Activated effector memory CD4-positive, alpha-beta T cell treated with anti-CD3 and anti-CD28 coated beads, Interleukin-2, amount 50 U/mL, for 16 hours (primary cell): Measurements from ENCODE around the gene CELA3A.
"Not testable (repeated sequence)": the region's sequence is repeated elsewhere in the genome, so short reads cannot be mapped to it uniquely, and the experiment has no call there.

Experiments used
- DNase-seq: peaks from one replicate; pipeline ENCODE4 v3.0.0-alpha.2; 2020

Gene CELA3A, protein sequence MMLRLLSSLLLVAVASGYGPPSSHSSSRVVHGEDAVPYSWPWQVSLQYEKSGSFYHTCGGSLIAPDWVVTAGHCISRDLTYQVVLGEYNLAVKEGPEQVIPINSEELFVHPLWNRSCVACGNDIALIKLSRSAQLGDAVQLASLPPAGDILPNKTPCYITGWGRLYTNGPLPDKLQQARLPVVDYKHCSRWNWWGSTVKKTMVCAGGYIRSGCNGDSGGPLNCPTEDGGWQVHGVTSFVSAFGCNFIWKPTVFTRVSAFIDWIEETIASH

DNA sequence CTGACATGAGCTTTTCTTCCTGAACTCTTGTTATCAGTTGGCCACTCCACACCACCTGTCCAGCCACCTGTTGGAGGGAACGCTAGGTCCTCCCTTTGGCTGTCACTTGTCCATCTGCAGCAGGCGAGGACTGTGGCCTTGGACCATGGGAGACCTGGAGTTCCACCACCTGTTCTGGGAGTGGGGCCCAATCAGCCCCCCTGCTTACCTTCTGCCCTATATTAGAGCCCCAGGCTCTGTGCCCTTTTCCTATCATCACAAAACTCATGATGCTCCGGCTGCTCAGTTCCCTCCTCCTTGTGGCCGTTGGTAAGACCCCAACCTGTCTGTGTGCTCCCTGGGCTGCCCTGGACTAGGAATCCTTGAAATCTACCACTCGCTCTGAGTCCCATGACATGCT is at the start of gene CELA3A:
CELA3A (plus strand) TSS at position 249 of the 400 bp plus-strand sequence; CDS start at position 267, 18 bp downstream.
- DNase-seq, result no peak

DNA sequence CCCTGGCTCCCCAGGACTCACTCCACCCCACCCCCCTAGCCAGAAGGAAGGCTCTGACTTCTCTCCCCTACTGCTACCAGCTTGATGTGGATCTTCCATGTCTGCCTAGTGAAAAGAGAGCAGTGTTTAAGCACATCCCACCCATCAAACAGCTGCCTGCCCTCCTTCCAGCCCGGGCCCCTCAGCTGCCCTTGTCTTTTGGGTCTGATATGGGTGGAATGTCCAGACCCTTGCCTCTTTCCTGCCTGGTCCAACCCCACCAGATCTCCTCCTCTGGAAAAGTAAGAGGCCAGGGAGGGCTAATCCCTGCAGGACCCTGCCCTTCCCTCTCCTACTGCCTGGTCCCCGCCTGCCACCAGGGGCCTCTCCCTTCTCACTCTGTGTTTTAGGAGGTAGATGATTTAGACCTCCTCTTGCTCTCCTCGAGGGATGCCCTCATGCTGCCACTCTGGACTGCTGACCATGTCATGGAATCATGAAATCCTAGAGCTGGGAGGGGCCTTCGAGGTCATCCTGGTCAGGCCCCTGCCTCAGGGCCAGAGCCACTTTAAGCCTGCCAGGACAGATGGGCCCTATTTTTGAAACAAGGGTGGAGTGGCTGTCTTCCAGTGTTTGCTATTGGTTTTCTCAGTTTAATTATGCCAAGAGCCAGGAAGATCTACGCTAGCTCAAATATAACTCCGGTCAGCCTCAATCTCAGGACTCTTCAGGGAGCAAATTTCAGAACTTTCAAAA is 48.5 kb upstream of the CELA3A start:
- no peak for DNase-seq

DNA sequence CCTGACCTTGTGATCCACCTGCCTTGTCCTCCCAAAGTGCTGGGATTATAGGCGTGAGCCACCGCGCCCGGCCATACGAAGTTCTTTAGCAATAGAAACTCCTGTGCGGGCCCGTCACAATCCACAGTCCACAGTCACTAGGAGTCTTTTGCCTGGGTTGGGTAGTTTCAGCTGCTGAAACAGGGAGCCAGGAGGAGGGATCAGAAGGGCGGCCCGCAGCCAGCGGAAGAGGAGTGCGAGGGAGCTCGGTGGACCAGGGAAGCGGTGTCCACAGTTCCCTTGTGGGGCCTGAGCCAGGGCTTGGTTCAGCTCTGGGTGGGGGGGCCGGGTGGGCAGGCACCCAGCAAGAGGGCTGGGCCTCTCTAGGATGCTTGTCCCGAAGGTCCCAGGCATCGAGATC is 46.4 kb upstream of the CELA3A start:
- DNase-seq, result no peak

DNA sequence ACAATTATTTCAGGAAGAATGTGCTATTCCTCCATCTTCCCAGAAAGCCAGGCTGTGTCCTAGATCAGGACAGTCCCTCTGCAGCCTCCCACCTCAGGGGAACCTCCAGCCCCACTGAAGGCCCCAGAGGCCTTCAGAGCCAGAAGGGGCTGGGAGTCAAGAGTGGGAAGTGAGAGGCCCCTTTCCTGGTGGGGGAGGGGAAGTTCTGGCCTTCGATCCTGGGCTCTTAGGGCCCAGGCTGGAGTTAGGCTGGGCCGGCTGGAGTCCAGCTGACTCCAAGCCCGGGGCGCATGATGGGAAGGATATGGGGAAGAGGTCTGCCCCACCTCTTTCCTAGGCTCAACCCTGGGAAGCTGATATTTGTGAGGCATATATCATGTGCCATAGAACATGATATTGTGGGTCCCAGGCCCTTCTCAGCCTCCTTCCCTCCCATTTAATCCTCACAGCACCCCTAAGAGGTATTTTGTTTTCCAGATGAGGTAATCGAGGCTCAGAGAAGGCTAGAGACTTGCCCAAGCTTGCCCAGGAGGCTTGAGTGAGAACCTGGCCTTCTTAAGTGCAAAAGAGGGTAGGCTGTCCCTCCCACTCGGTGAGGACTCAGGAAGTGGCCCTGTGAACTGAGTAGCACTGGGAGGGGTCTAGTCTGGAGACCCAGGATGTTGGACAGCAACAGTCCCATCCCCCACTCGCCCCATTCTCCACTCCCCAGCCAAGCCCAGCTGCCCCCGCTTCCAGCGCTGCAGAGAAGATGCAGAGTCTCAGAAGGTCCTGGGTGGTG is 45.8 kb upstream of the CELA3A start:
- no peak for DNase-seq

DNA sequence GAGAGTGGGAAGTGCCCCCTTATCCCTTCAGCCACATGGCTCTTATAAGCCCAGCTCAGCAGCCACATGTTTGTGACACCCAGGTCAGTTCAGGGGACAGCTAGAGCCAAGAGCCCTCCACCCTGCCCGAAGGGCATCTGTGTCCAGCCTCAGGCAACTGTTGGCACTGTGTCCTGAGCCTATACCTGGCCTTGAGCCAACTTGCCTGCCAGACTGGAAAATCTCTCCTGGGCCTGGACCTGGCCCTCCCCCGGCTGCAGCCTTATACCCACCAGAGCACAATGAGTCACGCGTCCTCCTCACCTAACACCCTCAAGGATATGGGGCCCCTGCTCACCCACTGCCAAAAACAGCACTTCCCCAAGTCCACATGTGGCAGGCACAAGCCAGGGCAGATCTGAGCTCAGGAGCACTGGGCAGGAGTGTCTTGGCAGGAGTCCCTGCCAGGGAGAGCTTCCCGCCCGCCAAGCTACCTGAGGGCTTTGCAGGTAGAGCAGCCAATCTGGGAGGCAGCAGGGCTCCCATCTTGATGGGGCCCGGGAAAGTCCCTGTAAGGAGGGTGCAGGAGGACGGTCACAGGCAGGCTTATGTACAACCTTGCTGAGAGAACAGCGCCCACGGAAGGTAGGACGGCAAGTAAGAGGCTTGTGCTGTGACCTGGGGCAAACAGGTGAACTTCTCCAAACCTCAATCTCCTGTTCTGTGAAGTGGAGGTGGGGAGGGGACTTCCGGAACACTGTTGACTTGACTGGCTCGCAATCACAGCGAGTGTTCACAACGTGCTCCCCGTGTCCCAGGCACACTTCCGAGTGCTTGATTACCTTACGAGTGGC is 44.5 kb upstream of the CELA3A start:
- peak; percentile 80 for DNase-seq

DNA sequence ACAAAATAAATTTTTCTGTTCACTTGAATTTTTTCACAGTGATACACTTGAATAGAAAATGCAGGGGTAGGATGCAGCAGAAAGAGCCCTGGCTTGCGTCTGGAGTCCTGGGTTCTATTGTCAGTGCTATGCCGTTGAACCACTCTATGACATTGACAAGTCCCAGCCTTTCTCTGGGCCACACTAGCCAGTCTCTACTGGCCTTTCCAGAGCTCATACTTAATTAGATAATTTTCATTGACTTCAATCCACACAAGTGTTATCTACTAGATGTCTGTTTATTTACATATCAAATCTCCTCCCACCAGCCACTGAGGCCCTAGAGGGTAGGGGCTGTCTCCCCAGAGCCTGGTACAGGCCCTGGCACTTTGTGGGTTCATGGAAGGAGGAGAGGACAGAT is 40.1 kb upstream of the CELA3A start:
- no peak for DNase-seq

DNA sequence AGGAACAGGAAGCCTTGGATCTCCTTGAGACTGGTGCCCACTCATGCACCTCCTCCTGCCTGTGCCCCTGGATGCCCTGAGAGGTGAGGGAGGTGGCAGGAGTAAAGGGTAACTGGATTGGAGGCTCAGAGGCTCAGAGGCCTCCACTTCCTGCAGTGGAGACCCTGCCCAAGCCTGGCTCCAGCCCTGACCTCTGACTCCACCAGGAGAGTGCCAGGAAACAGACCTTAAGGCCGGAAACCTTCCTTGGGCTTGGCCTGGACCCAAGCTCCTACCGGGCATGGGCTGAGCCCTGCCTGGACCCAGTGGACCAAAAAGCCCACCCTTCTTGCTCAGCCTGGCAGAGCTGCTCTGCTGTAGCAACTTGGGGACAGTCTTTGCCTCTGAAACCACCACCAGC is 39.7 kb upstream of the CELA3A start:
- DNase-seq, result no peak

DNA sequence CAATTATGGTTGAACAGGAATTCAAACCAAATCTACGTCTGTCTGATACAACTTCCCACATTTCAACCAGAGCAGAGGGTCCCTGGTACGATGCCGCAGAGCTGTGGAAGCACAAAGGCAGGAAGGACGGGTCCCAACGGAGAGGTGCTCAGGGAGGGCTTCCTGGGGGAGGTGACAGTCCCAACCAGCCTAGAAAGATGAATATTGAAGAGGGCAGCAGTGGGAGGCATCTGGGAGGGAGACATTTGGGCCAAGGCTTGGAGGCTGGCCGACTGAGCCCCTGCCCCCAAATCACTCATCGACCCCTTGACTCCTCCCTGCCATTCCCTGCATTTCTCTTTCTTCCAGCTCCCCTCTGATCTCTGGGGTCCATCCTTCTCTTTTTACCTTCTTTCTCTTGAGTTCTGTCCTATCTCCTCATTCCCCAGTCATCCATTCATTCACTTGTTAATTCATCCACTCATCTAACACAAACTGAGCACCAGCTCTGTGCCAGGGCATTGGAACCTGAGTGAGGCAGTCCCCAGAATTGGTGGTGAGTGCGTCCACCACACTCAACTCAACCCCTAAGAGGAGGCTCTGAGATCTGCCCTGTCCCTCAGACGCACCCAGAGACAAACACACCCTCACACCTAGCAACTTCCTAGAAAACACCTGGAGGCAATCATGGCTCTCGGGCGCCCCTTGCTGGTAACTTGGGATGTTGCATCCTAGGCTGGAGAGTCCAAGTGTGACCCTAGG is 37.8 kb upstream of the CELA3A start:
- peak; percentile 92 for DNase-seq

DNA sequence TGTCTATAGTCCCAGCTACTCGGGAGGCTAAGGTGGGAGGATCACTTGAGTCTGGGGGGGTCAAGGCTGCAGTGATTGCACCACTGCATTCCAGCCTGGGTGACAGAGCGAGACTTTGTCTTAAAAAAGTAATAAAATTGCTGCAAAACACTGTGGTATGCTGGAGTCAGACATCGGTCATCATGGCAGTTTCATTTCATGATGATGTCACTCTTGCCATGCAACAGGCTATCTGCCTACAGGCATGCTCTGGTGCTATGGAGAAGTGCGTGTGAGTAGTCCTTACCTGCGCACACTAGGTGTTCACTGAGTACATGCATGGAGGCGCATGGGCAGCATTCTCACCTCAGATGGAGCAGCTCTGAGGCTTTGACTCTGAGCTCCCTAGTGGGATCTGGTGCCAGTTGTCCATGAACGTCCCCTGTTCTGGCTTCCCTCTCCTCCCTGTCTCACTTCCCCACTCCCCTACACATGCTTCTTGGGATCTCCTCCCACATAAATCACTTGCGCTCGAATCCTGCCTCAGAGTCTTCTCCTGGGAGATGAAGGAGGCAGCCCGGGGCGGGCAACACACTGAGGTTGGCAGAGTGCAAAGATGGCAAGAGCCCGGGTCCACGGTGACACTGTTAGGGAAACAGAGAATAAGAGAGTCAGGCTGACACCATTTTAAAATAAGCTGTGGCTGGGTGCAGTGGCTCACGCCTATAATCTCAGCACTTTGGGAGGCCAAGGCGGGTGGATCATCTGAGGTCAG is 35.0 kb upstream of the CELA3A start:
- DNase-seq, result no peak

DNA sequence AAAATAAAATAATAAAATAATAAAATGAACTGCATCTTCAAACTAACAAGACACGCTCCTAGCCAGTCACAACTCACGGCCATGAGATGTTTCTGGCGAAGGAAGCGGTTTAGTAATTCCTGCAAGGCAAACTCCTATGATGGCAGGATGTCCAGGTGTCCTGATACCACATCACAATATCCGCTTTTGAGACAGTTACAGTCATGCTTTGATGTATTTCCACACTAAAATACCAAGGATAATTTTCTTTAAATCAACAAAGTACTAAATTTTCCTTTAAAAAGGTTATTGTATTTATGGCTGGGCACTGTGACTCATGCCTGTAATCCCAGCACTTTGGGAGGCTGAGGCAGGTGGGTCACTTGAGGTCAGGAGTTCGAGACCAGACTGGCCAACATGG is 34.2 kb upstream of the CELA3A start:
- not testable (repeated sequence) for DNase-seq

DNA sequence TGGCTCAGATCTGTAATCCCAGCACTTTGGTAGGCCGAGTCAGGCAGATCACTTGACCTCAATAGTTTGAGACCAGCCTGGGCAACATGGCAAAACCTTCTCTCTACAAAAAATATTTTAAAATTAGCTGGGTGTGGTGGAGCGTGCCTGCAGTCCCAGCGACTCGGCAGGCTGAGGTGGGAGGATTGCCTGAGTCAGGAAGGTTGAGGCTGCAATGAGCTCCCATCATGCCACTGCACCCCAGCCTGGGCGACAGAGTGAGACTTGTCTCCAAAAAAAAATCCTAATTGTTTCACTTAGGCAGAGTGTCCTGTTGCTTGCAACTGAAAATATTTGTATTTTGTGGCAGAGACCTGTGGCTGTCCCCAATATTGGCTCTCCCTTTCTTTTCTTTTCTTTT is 32.4 kb upstream of the CELA3A start:
- not testable (repeated sequence) for DNase-seq

DNA sequence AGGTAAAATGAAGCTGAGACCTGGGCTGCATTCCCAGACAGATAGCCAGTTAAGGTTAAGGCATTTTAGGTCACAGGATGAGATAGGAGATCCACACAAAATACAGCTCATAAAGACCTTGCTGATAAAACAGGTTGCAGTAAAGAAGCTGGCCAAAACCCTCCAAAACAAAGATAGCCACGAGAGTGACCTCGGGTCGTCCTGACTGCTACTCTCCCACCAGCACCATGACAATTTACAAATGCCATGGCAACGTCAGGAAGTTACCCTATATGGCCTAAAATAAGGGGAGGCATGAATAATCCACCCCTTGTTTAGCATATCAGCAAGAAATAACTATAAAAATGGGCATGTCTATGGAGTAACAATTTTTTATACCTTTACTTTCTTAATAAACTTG is 30.9 kb upstream of the CELA3A start:
- not testable (repeated sequence) for DNase-seq

DNA sequence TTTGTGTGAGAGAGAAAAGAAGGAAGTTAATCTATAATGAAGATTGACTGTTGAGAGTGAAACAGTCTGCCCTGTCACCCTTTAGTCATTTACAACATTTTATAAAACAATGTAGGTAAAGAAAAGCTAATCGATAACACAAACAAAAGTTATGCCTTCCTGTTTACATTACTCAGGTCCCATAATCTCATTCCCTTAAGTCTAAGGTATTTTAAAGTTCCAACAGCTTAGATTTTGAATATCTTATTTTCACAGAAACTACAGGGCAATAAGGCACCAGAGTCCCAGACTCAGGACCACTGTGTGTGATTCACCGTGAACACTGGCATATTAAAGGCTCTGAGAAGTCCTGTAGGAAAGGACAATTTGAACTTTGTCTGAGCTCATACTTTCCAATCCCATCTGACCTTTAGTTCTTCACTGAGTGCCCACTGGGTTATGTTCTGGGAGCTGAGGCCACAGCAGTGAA is 28.4 kb upstream of the CELA3A start:
- not testable (repeated sequence) for DNase-seq

DNA sequence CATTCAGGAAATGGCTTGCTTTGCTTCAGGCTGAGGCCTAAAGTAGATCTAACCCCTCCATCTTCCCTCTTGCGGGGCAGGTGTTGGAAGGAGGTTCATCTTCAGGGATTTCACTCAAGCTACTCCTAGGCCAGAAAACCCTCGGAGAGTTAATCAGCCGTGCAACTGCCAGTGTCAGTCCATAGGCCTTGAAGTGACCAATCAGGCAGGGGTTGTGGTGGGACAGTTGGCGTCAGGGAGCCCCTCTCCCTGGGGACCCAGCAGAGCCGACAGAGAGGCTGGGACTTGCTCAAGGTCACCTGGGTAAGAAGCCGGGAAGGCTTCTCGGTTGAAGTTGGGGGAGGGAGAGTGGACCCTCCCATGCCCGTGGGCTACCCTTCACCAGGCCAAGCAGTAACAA is 27.5 kb upstream of the CELA3A start:
- not testable (repeated sequence) for DNase-seq

DNA sequence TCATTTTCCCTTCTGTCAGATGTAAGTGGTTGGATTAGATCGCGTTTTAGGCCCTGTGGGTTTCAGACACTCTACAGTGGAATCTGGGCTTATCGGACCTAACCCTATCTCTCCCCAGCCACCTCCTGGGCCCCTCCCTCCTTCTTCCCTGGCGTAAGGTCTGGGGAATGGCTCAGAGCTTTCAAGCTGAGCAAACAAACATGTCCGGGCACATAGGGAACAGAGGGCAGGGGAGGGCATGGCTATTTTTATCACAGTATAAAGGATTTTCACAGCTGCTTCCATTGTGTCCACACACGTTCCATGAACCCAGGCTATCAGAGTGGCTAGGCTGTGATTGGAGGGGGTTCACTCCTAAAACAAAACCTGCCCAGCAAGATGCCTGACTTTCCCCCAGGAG is 26.8 kb upstream of the CELA3A start:
- DNase-seq, result not testable (repeated sequence)

DNA sequence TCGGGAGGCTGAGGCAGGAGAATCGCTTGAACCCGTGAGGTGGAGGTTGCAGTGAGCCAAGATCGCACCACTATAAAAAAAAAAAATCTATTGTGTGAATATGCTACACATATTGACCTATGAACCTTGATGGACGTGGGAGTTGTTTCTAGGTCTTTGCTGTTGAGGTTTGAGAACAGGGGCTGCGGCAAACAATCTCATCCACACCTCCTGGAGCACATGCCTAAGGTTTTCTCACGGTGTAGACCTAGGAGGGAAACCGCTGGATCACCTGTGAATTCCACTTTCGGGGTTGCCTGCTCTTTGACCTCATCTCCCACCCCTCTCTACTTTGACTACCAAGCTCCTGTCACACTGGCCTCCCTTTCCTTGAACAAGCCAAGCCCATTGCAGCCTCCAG is 26.2 kb upstream of the CELA3A start:
- DNase-seq, result not testable (repeated sequence)

DNA sequence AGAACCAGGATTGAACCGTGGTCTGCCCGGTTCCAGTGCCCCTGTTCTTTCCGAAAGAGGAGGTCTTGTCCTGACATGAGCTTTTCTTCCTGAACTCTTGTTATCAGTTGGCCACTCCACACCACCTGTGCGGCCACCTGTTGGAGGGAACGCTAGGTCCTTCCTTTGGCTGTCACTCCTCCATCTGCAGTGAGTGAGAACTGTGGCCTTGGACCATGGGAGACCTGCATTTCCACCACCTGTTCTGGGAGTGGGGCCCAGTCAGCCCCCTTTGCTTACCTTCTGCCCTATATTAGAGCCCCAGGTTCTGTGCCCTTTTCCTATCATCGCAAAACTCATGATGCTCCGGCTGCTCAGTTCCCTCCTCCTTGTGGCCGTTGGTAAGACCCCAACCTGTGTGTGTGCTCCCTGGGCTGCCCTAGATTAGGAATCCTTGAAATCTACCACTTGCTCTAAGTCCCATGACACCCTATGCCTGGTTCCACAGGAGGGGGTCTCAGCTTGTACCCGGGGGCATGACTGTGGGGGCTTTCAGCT is 24.7 kb upstream of the CELA3A start, which contains the start of gene CELA3B:
CELA3B (plus strand) TSS at position 320 of the 537 bp plus-strand sequence; CDS start at position 338, 18 bp downstream.
- DNase-seq, result not testable (repeated sequence)

DNA sequence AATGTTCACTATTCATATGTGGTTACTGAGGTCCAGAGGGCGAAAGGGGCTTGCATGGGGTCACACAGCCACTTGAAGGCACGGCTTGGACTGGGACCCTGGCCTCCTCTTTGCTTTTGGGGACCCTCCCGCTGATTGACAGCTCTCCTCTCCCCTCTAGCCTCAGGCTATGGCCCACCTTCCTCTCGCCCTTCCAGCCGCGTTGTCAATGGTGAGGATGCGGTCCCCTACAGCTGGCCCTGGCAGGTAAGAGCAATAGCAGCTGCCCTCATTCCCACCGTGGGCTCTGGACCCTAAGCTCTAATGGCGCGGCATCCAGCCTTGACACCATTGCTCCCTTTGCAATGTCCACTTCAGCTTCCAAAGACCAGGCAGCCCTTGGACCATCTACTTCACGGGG is 23.2 kb upstream of the CELA3A start:
- DNase-seq, result not testable (repeated sequence)

DNA sequence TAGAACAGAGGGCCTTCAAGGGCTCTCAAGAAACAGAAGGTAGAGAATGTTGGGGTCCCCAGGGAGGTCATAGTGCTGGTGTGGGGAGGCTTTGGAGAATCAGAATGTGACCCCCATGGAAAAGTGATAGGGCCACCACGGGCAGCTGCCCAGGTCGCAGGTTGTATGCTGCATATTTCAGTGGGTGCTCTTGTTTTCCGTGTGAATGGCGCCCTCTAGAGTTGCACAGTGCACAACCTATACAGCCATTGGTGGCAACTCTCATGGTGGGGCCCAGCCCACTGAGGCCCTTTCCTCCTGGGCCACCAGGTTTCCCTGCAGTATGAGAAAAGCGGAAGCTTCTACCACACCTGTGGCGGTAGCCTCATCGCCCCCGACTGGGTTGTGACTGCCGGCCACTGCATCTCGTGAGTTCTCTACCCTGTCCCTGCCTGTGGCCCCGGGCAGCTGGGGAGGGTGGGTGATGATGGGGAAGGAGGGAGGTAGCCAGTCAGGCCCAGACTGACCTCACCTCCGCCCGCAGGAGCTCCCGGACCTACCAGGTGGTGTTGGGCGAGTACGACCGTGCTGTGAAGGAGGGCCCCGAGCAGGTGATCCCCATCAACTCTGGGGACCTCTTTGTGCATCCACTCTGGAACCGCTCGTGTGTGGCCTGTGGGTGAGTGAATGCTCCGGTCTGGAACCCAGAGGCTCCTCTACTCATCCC is 20.8 kb upstream of the CELA3A start:
- DNase-seq, result not testable (repeated sequence)

DNA sequence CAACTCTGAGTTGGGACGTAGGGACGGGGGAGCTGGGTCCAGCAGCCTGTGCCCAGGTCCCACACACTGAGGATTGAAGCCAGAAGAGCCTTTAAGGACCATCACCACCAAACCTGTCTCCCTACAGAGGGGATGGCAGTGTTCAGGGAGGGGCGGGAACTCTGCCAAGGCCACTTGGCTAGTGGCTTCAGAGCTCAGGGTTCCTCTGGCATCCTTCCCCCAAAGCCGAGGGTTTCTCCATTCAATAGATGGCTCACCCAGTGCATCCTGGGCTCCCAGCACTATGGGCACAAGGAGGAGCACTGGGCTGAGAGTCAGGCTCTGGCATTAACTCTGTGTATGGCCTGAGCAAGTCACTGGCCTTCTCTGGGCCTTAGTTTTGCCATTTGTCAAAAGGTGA is 20.2 kb upstream of the CELA3A start:
- not testable (repeated sequence) for DNase-seq
